ENCODE data around the gene PRICKLE1.

- TF ChIP-seq CTCF (IDR thresholded peaks at IDR 0.05; ENCODE audit: insufficient read depth, low read length) (no peak), POLR2AphosphoS5 (IDR thresholded peaks at IDR 0.05; ENCODE audit: low read depth) (no peak), REST (IDR thresholded peaks at IDR 0.05; ENCODE audit: insufficient replicate concordance, low read depth) (no peak), GABPA (IDR thresholded peaks at IDR 0.05; ENCODE audit: low read depth) (no peak)
Observed at GRCh38 chr12:42445891-42446290, 143.7 kb downstream of the PRICKLE1 start.

Measured in HL-60 (cell line).